Pericardium fibroblast (primary cell): ENCODE results near the gene GNAS. TPM values are rescaled to one million over a fixed set of nuclear protein-coding genes. Genes with fewer than 3 reads are reported as not detected.

Experiments used
- total RNA-seq: library from RNA; depleted of rRNA; stranded (reverse); fragments of >200 nt; gene quantifications from 2 replicates; pipeline ENCODE4 v1.2.3, GENCODE V29; 2015

The GNAS gene
- total RNA-seq: 607 and 657 TPM in 2 replicates

DNA sequence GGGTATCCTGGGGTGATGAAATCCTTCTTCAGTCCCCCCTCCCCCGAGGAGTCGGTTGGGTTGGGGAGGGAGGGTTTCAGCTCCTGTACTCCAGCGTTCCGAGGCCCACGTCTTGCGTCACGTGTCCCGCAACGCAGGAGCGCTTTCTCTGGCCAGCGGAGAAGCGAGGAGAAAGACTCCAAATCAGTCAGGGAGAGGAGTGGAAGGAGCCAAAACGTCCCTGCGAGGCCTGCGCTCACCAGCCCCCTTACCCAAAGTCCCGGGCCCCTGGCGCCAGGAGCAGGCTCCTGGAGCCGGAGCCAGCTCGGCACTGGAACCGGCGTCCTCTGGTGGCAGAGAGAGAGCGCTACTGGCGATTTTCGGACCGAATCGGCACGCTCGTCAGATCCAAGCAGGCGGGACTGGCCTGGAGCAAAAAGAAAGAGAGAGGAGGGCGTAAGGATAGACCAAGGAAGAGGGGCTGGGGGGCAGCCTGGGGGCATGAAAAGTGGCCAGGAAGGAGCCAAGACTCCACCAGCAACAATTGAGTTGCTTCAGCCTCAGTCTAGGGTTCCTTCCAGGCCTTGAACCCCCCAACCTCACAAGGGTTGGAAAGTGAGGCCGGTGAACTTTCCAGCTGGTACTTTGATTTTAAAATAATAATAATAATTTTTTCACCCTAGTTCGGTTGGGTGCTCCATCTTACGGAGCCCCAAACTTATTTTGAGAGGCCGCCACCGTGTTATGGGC, at the start of gene GNAS:
GNAS (plus strand) TSS at position 174 of the 729 bp plus-strand sequence.

DNA sequence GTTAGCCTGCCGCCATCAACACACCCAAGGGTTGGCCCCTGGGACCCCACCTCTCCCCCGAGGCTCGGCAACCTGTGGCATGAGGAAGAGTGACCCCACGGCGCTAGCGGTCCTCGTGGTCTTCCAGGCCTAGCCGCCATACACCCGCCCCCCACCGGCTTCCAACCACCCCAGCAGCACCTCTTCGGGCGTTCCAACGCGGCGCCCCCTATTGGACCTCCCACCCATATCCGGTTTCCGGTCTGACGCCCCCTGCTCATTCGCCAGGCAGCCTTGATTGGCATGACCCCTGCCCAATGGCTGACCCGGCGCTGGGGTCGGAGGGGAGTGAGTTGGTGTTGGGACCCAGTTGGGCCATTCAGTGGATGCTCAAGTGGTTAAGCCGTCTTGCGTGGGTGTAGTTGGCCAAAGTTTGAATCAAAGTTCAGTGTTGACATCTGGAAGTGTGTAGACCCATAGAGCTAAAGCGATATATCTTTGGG, 1.8 kb upstream of the GNAS start, which contains the start of gene GNAS-AS1:
GNAS-AS1 (minus strand) TSS at position 210 of the 482 bp plus-strand sequence.

Other genes starting within 250 kb of the GNAS start
- 12.3 and 58.0 TPM in 2 replicates for gene STX16, start 201.4 kb upstream of the GNAS start, total RNA-seq
- gene NPEPL1, start 159.9 kb upstream of the GNAS start, total RNA-seq: 19.3 and 25.4 TPM in 2 replicates
- gene GNAS-AS1, start 1.8 kb upstream of the GNAS start, total RNA-seq: 0.47 TPM in 1 of 2 replicates, not detected in the other
- gene NELFCD, start 128.5 kb downstream of the GNAS start, total RNA-seq: 37.8 and 46.6 TPM in 2 replicates
- 69.8 and 76.3 TPM in 2 replicates for gene CTSZ, start 154.5 kb downstream of the GNAS start, total RNA-seq
- gene TUBB1, start 166.7 kb downstream of the GNAS start, total RNA-seq: not detected in 2 replicates
- 31.3 and 48.8 TPM in 2 replicates for gene ATP5F1E, start 179.6 kb downstream of the GNAS start, total RNA-seq
- gene PRELID3B, start 190.1 kb downstream of the GNAS start, total RNA-seq: 29.3 and 53.5 TPM in 2 replicates